HG03196 (cell line): ENCODE data around the gene PLCL1.

ENCODE experiments used
- ATAC-seq: cut with Tn5 transposase; IDR thresholded peaks from one replicate; pipeline ENCODE4 v1.9.1; 2021; ENCODE audit not compliant: unreplicated experiment

PLCL1 gene

DNA sequence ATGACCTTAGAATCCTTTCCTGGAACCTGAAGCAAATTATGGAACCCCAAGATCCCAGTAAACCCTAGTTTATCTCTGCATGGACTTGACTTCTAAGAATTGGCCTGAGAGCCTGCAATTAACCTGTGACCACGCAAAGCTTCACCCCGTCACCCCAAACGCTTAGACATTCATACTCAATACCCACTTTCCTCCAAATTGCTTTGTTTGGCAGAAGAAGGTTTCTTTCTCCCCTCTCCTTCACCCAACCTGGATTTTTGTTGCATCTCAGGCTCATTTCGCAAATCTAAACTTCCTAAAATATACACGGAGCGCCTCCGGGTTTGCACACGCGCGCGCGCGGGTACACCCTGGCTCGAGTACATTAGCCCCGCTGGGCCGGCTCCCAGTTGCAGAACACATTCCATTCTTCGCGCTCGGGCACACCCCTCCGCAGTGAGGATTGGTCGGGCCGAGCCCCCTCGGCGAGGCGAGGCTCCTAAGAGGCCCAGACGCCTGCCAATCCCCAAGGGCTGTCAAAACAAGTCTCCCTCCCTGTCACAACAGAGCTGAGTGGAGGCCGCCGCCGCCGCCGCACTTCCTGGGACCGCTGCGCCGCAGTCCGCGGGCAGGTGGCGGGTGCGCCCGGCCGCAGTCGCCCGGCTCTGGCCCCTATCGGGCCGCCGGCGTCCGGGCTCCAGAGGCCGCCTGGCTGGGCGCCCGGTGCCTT, at the start of gene PLCL1:
PLCL1 (plus strand) TSS at position 545 of the 709 bp plus-strand sequence.
- peak; percentile 100 for ATAC-seq

GRCh38 chr2:197759013-197759412, 45.4 kb upstream of the PLCL1 start:
- no peak for ATAC-seq

DNA sequence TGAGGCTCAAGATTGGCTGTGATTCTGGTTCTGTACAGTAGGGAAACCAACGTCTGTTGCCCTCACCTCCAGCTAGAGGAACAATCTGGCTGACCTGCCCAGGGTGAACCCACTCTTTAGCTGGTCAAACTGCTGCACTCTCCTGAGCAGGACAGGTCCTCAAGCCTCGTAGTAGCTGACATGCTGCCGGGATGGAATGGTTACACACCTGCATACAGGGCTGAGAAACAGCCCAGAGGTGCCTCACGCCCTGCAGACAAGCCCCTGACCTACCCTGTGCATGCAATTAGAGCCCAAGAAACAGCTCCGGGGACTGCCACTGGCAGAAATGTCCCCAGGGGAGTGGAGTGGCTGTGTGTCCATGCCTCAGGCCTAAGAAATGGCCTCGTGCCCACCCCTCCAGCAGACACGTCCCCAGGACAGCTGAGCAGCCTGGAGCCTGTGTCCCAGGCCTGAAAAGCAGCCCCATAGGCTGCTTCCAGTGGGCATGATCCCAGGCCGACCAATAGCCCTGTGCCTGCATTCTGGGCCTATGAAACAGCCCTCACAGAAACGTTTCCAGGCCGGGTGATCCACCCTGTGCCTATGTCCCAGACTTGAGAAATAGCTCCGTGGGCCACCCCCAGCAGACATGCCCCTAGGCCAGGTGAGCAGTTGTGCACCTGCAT, 44.6 kb upstream of the PLCL1 start:
- no peak for ATAC-seq

- ATAC-seq: no peak
These were observed 44.1 kb upstream of the PLCL1 start for GRCh38 chr2:197760293-197760657.

GRCh38 chr2:197777823-197778407, 26.5 kb upstream of the PLCL1 start:
- no peak for ATAC-seq

DNA sequence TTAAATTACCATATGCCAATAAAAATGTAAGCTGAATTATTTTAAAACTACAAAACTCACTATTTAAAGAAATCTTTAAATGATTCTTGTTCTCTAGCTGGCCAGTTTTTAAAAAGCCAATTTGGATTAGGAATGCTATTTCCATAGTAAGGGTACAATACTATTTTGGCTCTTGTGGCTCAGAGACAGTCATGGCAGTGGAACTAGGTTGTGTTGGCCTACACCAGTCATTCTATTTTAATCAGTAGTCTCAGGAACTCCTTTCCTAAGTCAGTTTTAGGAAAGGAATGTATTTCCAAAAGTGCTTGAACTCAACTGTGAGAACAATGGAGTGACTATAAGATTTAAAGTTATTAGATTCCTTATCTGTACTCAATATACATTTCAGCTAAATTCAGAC, 25.1 kb upstream of the PLCL1 start:
- ATAC-seq: no peak

- ATAC-seq: no peak
These were observed 22.3 kb upstream of the PLCL1 start for GRCh38 chr2:197782126-197782525.

GRCh38 chr2:197784956-197785941, 19.1 kb upstream of the PLCL1 start, which contains the start of gene BOLL:
TSS of gene BOLL (minus strand) at chr2:197785319. CDS start at chr2:197781850, 3,469 bp downstream.
- ATAC-seq: no peak

DNA sequence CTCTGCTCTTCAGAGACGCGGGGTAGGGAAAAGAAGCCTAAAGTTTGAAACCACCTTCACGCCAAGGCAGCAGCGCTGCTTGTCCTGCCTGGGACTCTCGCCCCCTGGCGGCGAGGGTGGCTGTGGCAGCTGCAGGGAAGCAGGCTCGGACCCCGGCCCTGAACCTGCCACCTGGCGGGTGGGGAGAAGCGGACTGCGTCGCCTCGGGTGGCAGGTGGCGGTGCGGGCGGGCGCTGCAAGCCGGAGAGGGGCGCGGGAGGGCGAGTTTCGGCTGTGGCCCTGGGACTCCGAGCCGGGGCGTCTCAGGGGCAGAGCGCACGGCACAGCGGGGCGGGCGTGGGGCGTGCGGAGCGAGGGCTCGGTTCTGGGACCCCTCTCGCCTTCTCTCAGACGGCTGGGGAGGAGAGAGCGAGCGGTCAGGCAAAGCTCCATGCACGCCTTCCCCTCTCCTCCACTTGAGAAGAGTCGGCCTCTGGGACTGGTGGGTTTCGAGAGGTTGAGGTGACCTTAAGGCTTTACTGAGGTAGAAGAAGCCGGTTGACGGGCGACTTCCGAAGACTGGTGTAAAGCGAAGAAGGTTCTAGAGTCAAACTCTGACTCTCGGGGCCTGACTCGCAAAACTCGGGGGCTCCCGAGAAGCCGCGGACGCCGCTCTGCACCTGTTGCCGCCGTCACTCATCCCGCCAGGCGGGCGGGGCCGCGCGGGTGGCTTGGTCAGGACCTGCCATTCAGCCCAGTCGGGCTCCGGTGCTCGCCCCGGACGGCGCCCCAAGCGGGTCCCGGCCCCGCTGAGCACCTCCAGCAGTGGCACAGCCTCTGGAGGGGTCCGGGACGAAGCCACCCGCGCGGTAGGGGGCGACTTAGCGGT, 18.1 kb upstream of the PLCL1 start:
- ATAC-seq: no peak

GRCh38 chr2:197793456-197793855, 10.9 kb upstream of the PLCL1 start:
- no peak for ATAC-seq

DNA sequence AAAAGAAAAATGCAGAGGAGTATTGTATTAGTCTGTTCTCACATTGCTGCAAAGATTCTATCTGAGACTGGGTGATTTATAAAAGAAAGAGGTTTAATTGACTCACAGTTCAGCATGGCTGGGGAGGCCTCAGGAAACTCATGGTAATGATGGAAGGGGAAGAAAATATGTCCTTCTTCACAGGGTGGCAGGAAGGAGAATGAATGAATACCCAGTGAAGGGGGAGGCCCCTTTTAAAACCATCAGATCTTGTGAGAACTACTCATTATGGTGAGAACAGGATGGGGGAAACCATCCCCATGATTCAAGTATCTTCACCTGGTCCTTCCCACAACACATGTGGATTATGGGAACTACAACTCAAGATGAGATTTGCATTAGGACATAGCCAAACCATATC, 9.1 kb upstream of the PLCL1 start:
- no peak for ATAC-seq

GRCh38 chr2:197798187-197798586, 6.2 kb upstream of the PLCL1 start:
- ATAC-seq: no peak

DNA sequence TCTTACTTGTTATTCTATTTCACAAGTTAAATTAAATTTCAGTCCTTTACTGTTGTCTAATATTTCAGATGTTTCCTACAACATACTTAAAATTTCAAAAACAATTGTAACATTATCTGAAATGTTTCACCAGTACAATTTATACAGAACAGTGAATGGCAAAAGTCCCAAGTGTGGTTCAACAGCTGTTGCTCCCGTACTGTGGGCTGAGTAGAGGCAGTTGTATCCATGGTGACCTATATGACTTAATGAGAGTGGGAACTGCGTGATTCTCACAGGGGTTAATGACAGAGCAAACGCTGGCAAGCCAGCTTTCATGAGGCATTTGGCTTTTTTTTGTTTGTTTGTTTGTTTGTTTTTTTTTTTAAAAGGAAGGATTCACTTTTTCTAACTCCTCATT, 5.3 kb upstream of the PLCL1 start:
- ATAC-seq: no peak

GRCh38 chr2:197800091-197800490, 4.3 kb upstream of the PLCL1 start:
- no peak for ATAC-seq

DNA sequence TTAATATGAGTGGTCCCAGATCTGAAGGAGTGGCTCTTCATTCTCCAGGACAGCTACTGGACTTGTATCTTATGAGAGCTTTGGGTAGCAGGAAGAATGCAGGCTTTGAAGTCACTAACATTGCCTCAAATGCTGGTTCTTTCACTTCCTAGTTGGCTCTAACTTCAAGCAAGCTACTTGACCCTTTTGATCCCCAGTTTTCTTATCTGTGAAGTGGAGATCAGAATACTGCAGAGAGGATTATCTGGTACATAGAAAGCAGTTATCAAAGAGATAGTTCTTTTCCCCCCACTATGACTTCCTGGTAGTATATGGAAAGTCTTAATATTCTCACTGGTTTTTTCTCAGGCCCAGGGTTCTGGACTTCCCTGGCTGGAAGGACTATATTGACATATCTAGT, 3.4 kb upstream of the PLCL1 start:
- no peak for ATAC-seq

DNA sequence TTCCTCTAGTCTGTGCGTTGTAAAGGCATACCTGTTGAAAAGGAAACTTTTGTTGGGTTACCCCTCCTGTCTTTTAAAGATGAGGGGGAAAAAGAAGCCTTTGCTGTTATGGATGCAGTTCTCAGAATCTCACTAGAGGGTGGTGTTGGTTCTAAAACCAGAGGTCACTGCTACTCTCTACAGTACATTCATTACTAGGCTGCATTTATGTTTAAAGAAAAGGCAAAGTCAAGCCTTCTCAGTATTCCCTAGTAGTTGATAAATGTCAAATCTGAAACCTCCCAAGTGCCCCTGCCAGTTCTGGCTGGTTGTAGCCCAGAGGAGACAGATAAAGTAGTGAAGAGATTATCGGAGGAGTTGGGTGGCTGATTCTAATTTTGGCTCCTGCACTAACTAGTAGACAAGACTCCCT, 1.4 kb upstream of the PLCL1 start:
- peak; percentile 32 for ATAC-seq

DNA sequence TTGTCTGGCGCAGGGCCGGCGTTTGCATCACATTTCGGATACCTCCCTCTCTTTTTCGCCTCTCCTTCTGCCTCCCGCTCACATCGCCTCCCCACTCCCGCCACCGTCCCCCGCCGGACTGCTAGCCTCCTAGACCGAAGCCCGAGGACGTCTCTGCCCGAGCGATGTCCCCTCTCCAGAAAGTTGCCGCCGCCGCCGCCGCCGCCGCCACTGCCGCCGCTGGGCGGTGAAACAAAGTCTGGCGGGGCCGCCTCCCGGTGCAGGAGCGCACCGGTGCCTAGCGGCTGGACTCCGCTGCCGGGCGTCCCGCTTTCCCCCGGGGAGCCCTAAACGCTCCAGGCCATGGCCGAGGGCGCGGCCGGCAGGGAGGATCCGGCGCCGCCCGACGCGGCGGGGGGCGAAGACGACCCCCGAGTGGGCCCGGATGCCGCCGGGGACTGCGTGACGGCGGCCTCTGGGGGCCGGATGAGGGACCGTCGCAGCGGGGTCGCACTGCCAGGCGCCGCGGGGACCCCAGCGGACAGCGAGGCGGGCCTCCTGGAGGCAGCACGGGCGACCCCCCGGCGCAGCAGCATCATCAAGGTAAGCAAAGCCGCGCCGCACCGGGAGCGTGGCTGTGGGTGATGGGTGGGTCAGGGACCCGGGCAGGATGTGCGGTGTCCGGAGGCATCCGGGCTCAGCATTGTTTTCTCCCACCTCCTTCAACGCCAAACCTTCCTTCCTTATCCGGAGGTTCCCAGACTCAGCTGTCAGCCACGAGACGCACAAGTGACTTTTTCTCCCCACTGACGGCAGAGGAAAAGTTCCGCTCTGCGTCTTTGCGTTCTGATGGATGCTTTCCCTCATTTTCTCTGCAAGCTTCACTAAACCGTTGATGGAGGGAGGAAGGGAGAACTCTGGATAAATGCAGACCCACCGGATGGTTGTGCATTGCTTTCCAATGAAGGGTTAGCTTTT, 643 bp downstream of the PLCL1 start:
- peak; percentile 16 for ATAC-seq

- ATAC-seq: no peak
These were observed 1.6 kb downstream of the PLCL1 start for GRCh38 chr2:197805715-197806633.
